ENCODE results near the gene IFNL3. TPM values are rescaled to one million over a fixed set of nuclear protein-coding genes. Genes with fewer than 3 reads are reported as not detected.
A peak's percentile ranks its signal among the peaks of the same experiment; 100 is the strongest.

Gene IFNL3
- total RNA-seq, 1 experiment from 2014 or later: not detected

- peak; percentile 96 for TF ChIP-seq FOXP1 (CRISPR knock-in tag; IDR thresholded peaks at IDR 0.05; ENCODE audit: borderline replicate concordance)
- TF ChIP-seq JAZF1 (CRISPR knock-in tag; IDR thresholded peaks at IDR 0.05): no peak
- TF ChIP-seq SP1 (CRISPR knock-in tag; conservative IDR thresholded peaks at IDR 0.05): no peak; the same call in none of the 2 replicates
- no peak for TF ChIP-seq ZNF396 (CRISPR knock-in tag; IDR thresholded peaks at IDR 0.05; ENCODE audit: borderline replicate concordance)
- peak; percentile 55; the same call in 1 of the 2 replicates for TF ChIP-seq USF2 (CRISPR knock-in tag; IDR thresholded peaks at IDR 0.05)
- TF ChIP-seq ESRRA (CRISPR knock-in tag; IDR thresholded peaks at IDR 0.05; ENCODE audit: borderline replicate concordance): no peak
- 0 out of 2 replicates have a peak, but pooled peaks have one; percentile 10 for TF ChIP-seq ATF2 (CRISPR knock-in tag; IDR thresholded peaks at IDR 0.05; ENCODE audit: borderline replicate concordance, low read depth)
- TF ChIP-seq SMAD3 (CRISPR knock-in tag; IDR thresholded peaks at IDR 0.05; ENCODE audit: borderline replicate concordance): no peak
- 0 out of 2 replicates have a peak, but pooled peaks have one; percentile 33 for TF ChIP-seq RELA (CRISPR knock-in tag; IDR thresholded peaks at IDR 0.05; ENCODE audit: borderline replicate concordance)
- TF ChIP-seq EMX1 (CRISPR knock-in tag; IDR thresholded peaks at IDR 0.05): no peak
- TF ChIP-seq ETV6 (CRISPR knock-in tag; IDR thresholded peaks at IDR 0.05): peak; percentile 72; the same call in 1 of the 2 replicates
- no peak; the same call in 1 of the 2 replicates for TF ChIP-seq CREM (CRISPR knock-in tag; IDR thresholded peaks at IDR 0.05)
- TF ChIP-seq ZNF416 (CRISPR knock-in tag; IDR thresholded peaks at IDR 0.05): no peak
- TF ChIP-seq AFF4 (CRISPR knock-in tag; IDR thresholded peaks at IDR 0.05; ENCODE audit: borderline replicate concordance): no peak
Measured at GRCh38 chr19:39247701-39248664, 3.2 kb upstream of the IFNL3 start (continued).

- POLR2A ChIA-PET: interaction anchor here (0.6 kb wide), 1 partner anchor 13 kb away, joined by 4 read pairs; no protein-coding TSS in a partner anchor
- Mint-ChIP-seq H3K4me3 (peak overlapping the region; percentile 60), H3K27me3 (ENCODE audit: low read depth) (peaks cover 65% of the 10 kb centered on the region), H3K27ac (no peak overlapping the region), H3K9me3 (no peaks in the 10 kb centered on the region), H3K36me3 (no peaks in the 10 kb centered on the region), H3K4me1 (no peaks in the 10 kb centered on the region)
- DNase-seq (ENCODE audit: low spot score): peak; percentile 80
- ATAC-seq: peak; percentile 67
- CTCF ChIA-PET: interaction anchor here (0.6 to 1.6 kb wide), 15 partner anchors 14 to 125 kb away, joined by 3 to 6 read pairs (median 4); partner anchors contain the start of genes IFNL1, NCCRP1 and SAMD4B
- TF ChIP-seq NR2C2 (CRISPR knock-in tag; IDR thresholded peaks at IDR 0.05) (peak; percentile 43; the same call in 1 of the 2 replicates), SMAD3 (CRISPR knock-in tag; IDR thresholded peaks at IDR 0.05; ENCODE audit: borderline replicate concordance) (peak; percentile 92), GRHL2 (CRISPR knock-in tag; IDR thresholded peaks at IDR 0.05; ENCODE audit: insufficient replicate concordance, severe bottlenecking) (no peak), USF1 (CRISPR knock-in tag; IDR thresholded peaks at IDR 0.05) (peak; percentile 78; the same call in 1 of the 2 replicates), SOX15 (CRISPR knock-in tag; IDR thresholded peaks at IDR 0.05) (no peak), KAT7 (CRISPR knock-in tag; IDR thresholded peaks at IDR 0.05; ENCODE audit: borderline replicate concordance) (no peak), NFYB (CRISPR knock-in tag; conservative IDR thresholded peaks at IDR 0.05; ENCODE audit: low read depth) (peak; percentile 74), ETV6 (CRISPR knock-in tag; IDR thresholded peaks at IDR 0.05) (peak; percentile 75; the same call in 1 of the 2 replicates), E2F4 (CRISPR knock-in tag; IDR thresholded peaks at IDR 0.05; ENCODE audit: borderline replicate concordance, low read depth) (peak; percentile 61), NR1H2 (CRISPR knock-in tag; IDR thresholded peaks at IDR 0.05) (no peak), HMGA2 (CRISPR knock-in tag; IDR thresholded peaks at IDR 0.05) (no peak), USF2 (CRISPR knock-in tag; IDR thresholded peaks at IDR 0.05) (peak; percentile 53), ESRRA (CRISPR knock-in tag; IDR thresholded peaks at IDR 0.05; ENCODE audit: borderline replicate concordance) (no peak), NFATC4 (CRISPR knock-in tag; IDR thresholded peaks at IDR 0.05) (no peak)
Measured at GRCh38 chr19:39246951-39247669, 2.3 kb upstream of the IFNL3 start.
